Fibroblast of the conjunctiva (primary cell): ENCODE results near the gene EFHD2.
A peak's percentile ranks its signal among the peaks of the same experiment; 100 is the strongest.
"Not testable (repeated sequence)": the region's sequence is repeated elsewhere in the genome, so short reads cannot be mapped to it uniquely, and the experiment has no call there.

ENCODE experiments used
- DNase-seq: peaks from one replicate; pipeline ENCODE4 v3.0.0-alpha.2; 2010; ENCODE audit warnings: low read depth

EFHD2 gene

GRCh38 chr1:15452866-15453571 lies 43.3 kb downstream of the EFHD2 start:
- DNase-seq = no peak

GRCh38 chr1:15453734-15454133 lies 44.0 kb downstream of the EFHD2 start:
- DNase-seq = no peak

- peak; percentile 17 for DNase-seq
These were observed 44.6 kb downstream of the EFHD2 start for GRCh38 chr1:15454256-15454655.

GRCh38 chr1:15455522-15455921 lies 45.8 kb downstream of the EFHD2 start:
- DNase-seq = peak; percentile 38

- no peak for DNase-seq
These were observed 46.7 kb downstream of the EFHD2 start, which contains the start of gene CELA2A for GRCh38 chr1:15456313-15456954. Gene CELA2A, plus strand, starts transcription at chr1:15456732. Its CDS starts 22 bp downstream, at chr1:15456754.

GRCh38 chr1:15457585-15457984 lies 47.9 kb downstream of the EFHD2 start:
- DNase-seq = no peak

GRCh38 chr1:15458388-15458787 lies 48.7 kb downstream of the EFHD2 start:
- DNase-seq = not testable (repeated sequence)

GRCh38 chr1:15459771-15460707 lies 50.4 kb downstream of the EFHD2 start:
- DNase-seq = no peak

- no peak for DNase-seq
These were observed 51.0 kb downstream of the EFHD2 start for GRCh38 chr1:15460708-15461095.

- DNase-seq = not testable (repeated sequence)
These were observed 53.5 kb downstream of the EFHD2 start for GRCh38 chr1:15463064-15463800.

- DNase-seq = not testable (repeated sequence)
These were observed 54.2 kb downstream of the EFHD2 start for GRCh38 chr1:15463926-15464322.

GRCh38 chr1:15465674-15466073 lies 56.0 kb downstream of the EFHD2 start:
- DNase-seq = no peak

GRCh38 chr1:15466955-15467625 lies 57.4 kb downstream of the EFHD2 start:
- not testable (repeated sequence) for DNase-seq

GRCh38 chr1:15468145-15468544 lies 58.5 kb downstream of the EFHD2 start:
- DNase-seq = no peak

GRCh38 chr1:15469361-15469760 lies 59.7 kb downstream of the EFHD2 start:
- DNase-seq = no peak

GRCh38 chr1:15469821-15470448 lies 60.2 kb downstream of the EFHD2 start:
- not testable (repeated sequence) for DNase-seq

- DNase-seq = not testable (repeated sequence)
These were observed 61.4 kb downstream of the EFHD2 start for GRCh38 chr1:15471067-15471466.

GRCh38 chr1:15471723-15472122 lies 62.0 kb downstream of the EFHD2 start:
- not testable (repeated sequence) for DNase-seq

- no peak for DNase-seq
These were observed 62.9 kb downstream of the EFHD2 start for GRCh38 chr1:15472587-15472986.

GRCh38 chr1:15475752-15476314 lies 66.1 kb downstream of the EFHD2 start, which contains the start of gene CELA2B:
Gene CELA2B, plus strand, starts transcription at chr1:15476104. Its CDS starts 22 bp downstream, at chr1:15476126.
- DNase-seq = no peak
